AG20443 (cell line): ENCODE results near the gene BIRC2.

ENCODE experiments used
- DNase-seq: peaks from one replicate; pipeline ENCODE4 v3.0.0; 2012; ENCODE audit warnings: low spot score, mixed read lengths

Gene BIRC2

DNA sequence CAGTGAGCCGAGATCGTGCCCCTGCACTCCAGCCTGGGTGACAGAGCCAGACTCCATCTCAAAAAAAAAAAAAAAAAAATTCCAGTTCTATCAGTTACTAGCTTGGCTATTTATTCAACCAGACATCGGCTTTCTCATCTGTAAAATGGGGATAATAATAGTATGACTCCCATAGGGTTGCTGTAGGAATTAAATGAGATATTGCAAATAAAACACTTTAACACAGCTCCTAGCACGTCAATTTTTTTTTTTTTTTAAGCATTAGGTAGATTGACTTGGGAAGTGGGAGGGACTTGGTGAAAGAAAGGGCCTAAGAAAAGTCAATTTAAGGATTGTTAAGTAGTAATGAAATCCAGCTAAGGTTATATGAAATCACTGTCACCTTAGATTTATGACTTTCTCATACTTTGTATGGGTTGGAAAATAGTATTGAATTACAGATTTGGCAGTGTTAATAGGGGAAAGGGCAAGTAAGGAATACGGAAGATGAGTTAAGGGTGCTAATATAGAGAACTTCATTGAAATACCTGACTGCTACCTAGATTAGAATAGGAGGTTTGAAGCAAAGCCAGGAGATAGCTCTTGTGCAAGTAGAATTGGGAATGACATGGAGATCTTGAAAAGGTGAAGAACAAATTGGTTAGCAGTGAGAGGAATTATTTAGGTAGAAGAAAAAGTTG lies 28.8 kb downstream of the BIRC2 start:
- DNase-seq = no peak

DNA sequence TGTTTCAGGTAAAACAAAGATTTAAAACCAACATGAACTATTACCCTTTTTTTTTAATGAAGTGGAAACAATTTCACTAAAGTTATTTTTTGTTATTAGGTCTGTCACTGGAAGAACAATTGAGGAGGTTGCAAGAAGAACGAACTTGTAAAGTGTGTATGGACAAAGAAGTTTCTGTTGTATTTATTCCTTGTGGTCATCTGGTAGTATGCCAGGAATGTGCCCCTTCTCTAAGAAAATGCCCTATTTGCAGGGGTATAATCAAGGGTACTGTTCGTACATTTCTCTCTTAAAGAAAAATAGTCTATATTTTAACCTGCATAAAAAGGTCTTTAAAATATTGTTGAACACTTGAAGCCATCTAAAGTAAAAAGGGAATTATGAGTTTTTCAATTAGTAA lies 30.9 kb downstream of the BIRC2 start:
- no peak for DNase-seq

- no peak for DNase-seq
Measured at GRCh38 chr11:102378818-102379217, 31.8 kb downstream of the BIRC2 start.

GRCh38 chr11:102382384-102382783 lies 35.4 kb downstream of the BIRC2 start:
- DNase-seq = no peak

DNA sequence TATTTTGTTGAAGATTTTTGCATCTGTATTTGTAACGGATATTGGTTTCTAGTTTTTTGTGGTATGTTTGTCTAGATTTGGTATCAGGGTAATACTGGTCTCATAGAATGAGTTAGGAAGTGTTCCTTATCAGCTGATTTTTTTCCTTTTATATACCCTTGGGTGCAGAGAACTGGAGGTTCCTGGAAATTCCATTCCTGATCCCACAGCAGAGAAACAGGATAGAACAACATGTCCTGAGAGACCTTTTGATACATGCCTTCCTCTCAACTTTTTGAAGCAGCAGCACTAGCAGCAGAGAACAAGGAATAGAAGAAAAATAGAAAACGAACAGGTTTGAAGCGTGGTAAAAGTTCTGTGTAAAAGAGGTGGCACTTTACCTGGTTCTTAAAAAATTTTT lies 36.8 kb downstream of the BIRC2 start:
- no peak for DNase-seq

- no peak for DNase-seq
Measured at GRCh38 chr11:102384419-102385079, 37.5 kb downstream of the BIRC2 start.

DNA sequence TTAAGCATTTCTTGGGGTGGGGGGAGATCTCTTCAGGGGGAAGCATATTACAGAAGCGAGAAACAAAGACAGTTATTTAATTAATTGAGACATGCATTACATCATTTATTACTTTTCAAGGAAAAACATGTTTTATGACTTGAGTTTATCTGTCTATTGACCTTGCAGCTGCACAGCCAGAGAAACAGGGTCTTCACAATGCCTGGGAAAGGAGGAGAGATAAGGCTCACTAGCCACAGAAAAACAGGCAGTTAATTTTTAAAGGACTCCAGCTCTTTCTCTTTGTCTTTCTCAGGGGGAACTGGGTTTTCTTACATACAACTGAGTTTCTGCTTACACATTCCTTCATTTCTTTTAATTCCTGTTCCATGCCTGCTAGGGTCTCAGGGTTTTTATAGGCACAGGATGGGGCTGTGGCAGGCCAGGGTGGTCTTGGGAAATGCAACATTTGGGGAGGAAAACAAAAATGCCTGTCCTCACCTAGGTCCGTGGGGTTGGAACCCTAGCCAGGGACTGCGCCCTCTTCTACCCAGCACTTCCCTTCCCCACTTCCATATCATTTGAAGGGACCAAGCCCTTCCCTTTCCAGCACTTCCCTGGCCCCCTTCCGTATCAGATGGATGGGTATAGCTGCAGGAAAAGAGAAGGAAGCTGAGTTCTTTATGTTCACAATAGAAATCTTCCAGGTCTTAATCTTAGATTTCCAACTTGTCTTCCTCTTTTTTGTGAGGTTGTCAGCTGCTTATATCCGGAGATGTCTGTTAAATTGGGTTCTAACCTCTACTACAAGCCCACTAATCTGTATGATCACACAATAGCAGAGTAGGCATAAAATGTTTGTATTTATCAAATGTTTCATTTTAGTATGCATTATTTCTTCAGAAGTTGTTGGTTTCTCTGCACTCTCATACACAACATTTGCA lies 38.3 kb downstream of the BIRC2 start:
- no peak for DNase-seq

- no peak for DNase-seq
Measured at GRCh38 chr11:102386136-102386734, 39.2 kb downstream of the BIRC2 start.

GRCh38 chr11:102387043-102387781 lies 40.2 kb downstream of the BIRC2 start:
- DNase-seq = no peak

DNA sequence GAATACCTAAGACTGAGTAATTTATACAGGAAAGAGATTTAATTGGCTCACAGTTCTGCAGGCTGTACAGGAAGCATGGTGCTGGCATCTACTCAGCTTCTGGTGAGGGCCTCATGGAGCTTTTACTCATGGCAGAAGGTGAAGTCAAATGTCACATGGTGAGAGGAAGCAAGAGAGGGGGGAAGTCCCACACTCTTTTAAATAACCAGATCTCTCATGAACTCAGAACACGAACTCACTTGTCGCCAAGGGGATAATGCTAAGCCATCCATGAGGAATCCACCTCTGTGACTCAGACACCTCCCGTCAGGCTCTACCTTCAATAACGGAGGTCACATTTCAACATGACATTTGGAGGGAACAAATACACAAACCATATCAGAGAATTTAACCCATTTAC lies 42.2 kb downstream of the BIRC2 start:
- no peak for DNase-seq

GRCh38 chr11:102390667-102391465 lies 43.9 kb downstream of the BIRC2 start:
- peak; percentile 82 for DNase-seq

DNA sequence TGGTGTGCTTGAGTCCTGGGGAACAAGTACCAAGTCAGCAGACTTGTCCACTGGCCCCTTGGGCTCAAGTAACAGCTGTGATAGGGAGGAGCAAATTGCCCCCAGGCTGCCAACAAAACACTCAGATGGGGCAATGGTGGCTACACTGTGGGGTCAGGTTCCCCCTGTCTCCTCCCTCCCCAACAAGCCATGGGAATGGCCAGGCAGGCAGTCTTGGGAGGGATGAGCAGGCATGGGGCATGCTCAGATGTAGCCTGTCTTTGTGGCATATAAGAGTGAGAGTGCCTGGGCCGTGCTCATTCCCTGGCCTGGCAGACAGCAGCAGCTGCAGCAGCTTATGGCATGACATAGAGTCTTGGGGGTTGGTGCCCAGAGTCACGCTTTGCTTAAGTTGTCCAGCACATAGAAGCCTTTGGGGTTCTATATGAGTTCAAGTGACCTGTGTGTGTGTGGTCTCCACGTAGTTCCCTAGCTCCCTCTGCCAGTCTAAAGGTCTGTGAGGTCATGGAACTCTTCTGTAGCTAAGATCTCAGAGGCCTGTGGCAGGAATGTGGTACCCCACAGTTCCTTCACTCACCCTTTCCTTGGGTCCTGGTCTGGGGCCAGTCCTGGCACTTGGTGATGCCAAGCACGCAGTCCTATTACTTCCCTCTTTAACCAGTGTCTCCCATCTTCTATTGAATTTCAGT lies 44.7 kb downstream of the BIRC2 start:
- no peak for DNase-seq

- no peak for DNase-seq
Measured at GRCh38 chr11:102393272-102393730, 46.3 kb downstream of the BIRC2 start.

DNA sequence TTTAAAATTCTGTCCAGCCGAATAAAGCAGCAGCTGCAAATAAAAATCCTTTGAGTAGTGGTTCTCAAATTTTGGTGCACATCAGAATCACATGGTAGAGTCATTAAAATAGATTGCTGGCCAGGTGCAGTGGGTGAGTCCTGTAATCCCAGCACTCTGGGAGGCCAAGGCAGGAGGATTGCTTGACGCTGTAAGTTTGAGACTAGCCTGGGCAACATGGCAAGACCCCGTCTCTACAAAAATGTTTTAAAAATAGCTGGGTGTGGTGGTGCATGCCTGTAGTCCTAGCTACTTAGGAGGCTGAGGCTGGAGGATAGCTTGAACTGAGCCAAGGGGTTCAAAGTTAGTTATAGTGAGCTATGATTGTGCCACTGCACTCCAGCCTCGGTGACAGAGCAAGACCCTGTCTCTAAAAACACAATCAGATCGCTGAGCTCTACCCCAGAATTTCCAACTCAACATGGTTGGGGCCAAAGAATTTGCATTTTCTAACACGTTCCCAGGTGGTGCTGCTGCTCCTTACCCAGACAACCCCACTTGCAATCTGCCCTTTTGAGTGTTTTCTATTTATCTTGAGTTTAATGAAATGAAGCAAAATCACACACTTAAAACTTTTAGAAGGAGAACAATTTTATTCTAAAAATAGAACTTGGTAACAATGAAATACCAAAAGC lies 48.8 kb downstream of the BIRC2 start:
- no peak for DNase-seq

DNA sequence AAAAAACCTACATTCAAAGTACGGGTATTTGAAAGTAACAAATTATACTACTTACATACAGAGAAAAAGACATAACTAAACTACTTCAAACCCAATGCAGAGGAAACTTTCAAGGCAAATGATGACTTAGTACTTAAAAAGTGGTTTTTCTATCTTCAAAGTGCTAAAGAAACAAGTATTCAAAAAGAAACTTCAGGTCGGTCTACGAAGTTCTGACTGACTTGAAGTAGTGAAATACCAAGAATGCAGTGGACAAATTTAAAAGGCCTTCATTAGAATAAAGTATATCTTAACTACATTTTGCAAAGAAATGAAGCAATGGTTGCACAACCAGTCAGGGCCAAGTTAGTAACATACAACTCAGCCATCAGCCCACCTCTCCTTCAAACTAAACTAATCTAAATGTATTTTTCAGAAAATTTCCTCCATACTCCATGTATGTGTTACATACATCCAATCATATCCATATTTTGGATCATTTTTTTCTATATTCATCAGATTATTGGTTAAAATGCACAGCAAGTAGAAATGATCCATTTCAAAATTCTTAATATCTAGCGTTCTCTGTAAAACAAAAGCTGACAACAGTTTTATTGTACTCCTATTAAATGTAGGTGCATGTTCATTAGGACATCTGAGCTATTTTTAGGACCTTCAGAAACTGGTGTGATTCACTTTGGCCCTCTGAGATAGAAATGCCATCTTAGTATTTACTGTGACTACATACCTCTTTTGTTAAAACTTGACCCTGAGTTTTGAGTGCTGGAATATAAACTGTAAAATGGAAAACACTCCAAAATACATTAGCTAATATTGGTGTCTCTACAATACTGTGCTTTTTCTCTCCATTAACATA lies 49.9 kb downstream of the BIRC2 start:
- DNase-seq = no peak

DNA sequence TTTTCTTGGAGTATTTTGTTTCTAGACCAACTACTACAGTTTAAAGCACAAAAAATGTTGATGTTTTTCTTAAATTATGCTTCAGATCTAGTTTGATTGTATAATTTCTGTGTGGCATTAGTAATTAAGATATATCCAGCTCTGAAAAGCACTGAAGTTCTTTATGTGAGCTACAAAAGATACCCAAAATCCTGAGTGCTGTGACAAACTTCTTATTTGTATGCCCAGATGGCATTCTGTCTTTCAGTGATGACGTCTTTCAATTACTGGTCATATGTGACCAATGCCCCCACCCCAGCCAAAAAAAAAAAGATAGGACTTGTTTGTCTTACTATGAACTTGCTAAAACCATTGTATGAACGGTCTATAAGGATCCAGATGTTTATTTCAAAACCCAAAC lies 51.3 kb downstream of the BIRC2 start:
- no peak for DNase-seq

DNA sequence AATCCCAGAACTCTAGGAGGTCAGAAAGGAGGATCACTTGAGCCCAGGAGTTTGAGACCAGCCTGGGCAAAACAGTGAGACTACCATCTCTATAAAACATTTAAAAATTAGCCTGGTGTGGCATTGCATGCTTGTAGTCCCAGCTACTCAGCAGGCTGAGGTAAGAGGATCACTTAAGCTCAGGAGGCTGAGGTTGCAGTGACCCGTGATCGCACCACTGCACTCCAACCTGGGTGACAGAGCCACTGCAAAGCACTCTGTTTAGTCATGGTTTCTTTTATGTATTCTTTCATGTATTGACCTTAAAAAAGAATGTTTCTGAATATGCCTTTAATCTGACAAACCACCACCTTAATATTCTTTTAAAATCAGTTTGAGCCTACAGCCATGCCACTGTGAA lies 52.2 kb downstream of the BIRC2 start:
- no peak for DNase-seq

DNA sequence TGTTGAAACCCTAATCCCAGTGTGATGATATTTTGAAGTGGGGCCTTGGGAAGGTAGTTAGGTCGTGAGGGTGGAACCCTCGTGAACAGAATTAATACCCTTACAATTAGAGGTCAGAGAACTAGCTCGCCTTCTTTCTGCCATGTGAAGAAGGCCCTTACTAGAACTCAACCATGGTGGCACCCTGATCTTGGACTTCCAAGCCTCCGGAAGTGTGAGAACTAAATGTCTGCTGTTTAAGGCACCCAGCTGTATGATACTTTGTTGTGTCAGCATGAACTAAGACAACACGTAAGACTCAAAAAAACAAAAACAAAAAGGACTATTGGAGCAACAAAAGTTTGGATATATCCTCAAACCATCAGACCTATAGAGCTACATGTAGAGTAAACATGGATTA lies 53.6 kb downstream of the BIRC2 start:
- no peak for DNase-seq

DNA sequence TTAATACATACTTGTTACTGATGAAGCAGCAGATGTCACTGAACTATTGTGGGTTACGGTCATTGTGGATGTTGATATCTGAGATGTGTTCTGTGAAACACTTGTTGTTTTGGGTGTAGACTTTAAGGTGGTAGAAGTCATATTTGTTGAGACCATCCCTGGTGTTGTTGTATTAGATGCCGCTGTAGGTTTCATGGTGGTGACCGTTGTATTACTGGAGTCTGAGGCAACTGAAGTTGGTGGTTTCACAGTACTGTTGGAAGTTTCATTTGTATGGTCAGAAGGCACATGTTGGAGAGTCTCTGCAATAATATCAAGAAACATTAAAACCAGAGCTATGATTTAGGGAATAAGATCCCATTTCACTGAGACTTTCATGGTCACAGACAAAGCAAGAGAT lies 54.9 kb downstream of the BIRC2 start:
- no peak for DNase-seq
